Activated effector memory CD4-positive, alpha-beta T cell treated with Interleukin-2 at 50 U/mL for 16 hours (primary cell): Measurements from ENCODE around the gene ARF5.

Experiments
- DNase-seq: peaks from one replicate; pipeline ENCODE4 v3.0.0-alpha.2; 2020

Gene ARF5

GRCh38 chr7:127589896-127590295, 1.7 kb downstream of the ARF5 start:
- DNase-seq: no peak

- no peak for DNase-seq
These were observed 3.0 kb downstream of the ARF5 start for GRCh38 chr7:127591189-127591588.

- no peak for DNase-seq
These were observed 3.4 kb downstream of the ARF5 start for GRCh38 chr7:127591591-127591990.

- no peak for DNase-seq
These were observed 4.3 kb downstream of the ARF5 start for GRCh38 chr7:127592550-127592949.

GRCh38 chr7:127594490-127594889, 6.3 kb downstream of the ARF5 start:
- no peak for DNase-seq

GRCh38 chr7:127595737-127596136, 7.5 kb downstream of the ARF5 start:
- DNase-seq: no peak

- DNase-seq: no peak
These were observed 10.1 kb downstream of the ARF5 start for GRCh38 chr7:127598318-127598717.

- no peak for DNase-seq
These were observed 12.7 kb downstream of the ARF5 start for GRCh38 chr7:127600885-127601284.

GRCh38 chr7:127608446-127608845, 20.2 kb downstream of the ARF5 start:
- no peak for DNase-seq

GRCh38 chr7:127609297-127609696, 21.1 kb downstream of the ARF5 start:
- no peak for DNase-seq

GRCh38 chr7:127612263-127612662, 24.1 kb downstream of the ARF5 start:
- DNase-seq: no peak

GRCh38 chr7:127616724-127617123, 28.5 kb downstream of the ARF5 start:
- DNase-seq: no peak

- DNase-seq: no peak
These were observed 29.8 kb downstream of the ARF5 start, which contains the start of gene PAX4 for GRCh38 chr7:127618042-127618441. Gene PAX4 (minus strand): TSS chr7:127618142. CDS start chr7:127615928, 2,214 bp downstream.

GRCh38 chr7:127618775-127619174, 30.6 kb downstream of the ARF5 start:
- no peak for DNase-seq

GRCh38 chr7:127619681-127620405, 31.6 kb downstream of the ARF5 start:
- no peak for DNase-seq

- DNase-seq: no peak
These were observed 32.4 kb downstream of the ARF5 start for GRCh38 chr7:127620406-127621233.

GRCh38 chr7:127625331-127625730, 37.1 kb downstream of the ARF5 start:
- no peak for DNase-seq

- no peak for DNase-seq
These were observed 40.2 kb downstream of the ARF5 start for GRCh38 chr7:127628445-127628844.

- no peak for DNase-seq
These were observed 41.1 kb downstream of the ARF5 start for GRCh38 chr7:127629268-127629854.

GRCh38 chr7:127632276-127632910, 44.2 kb downstream of the ARF5 start:
- DNase-seq: no peak

GRCh38 chr7:127635659-127636285, 47.6 kb downstream of the ARF5 start:
- no peak for DNase-seq

- no peak for DNase-seq
These were observed 50.0 kb downstream of the ARF5 start for GRCh38 chr7:127638197-127638596.
